ENCODE results near the gene FZD2. TPM values are rescaled to one million over a fixed set of nuclear protein-coding genes. Genes with fewer than 3 reads are reported as not detected.

Gene FZD2
- total RNA-seq, 1 donor, result 15.9 TPM

GRCh38 chr17:44523672-44523972, 33.7 kb upstream of the FZD2 start:
- no peaks in the 10 kb centered on the region for H3K79me2 ChIP-seq (ENCODE audit: insufficient read depth, low read length)
- H3K4me3 ChIP-seq (ENCODE audit: insufficient read depth, low read length), result no peak overlapping the region
- H3K4me1 ChIP-seq (ENCODE audit: insufficient read depth, low read length), result peaks cover 3% of the 10 kb centered on the region
- H3K36me3 ChIP-seq (ENCODE audit: insufficient read depth, low read length), result no peaks in the 10 kb centered on the region
- TF ChIP-seq CTCF (IDR thresholded peaks at IDR 0.05; ENCODE audit: extremely low read depth, low read depth, low read length), result no peak
- no peak for DNase-seq (ENCODE audit: insufficient read length, low spot score, missing footprints)
- peak overlapping the region; percentile 69 for H2AFZ ChIP-seq (ENCODE audit: low read length)
- peak overlapping the region; percentile 54 for H3K4me2 ChIP-seq (ENCODE audit: insufficient read depth, low read length)
- H3K27ac ChIP-seq (ENCODE audit: low read depth, low read length), result no peak overlapping the region
- no peaks in the 10 kb centered on the region for H3K27me3 ChIP-seq (ENCODE audit: insufficient read depth, low read length)
- H3K9me3 ChIP-seq (ENCODE audit: low read depth, low read length), result no peaks in the 10 kb centered on the region
- H4K20me1 ChIP-seq (ENCODE audit: insufficient read depth, low read length), result no peaks in the 10 kb centered on the region

GRCh38 chr17:44527102-44527501, 30.2 kb upstream of the FZD2 start:
- Histone ChIP-seq H4K20me1 (ENCODE audit: insufficient read depth, low read length) (no peaks in the 10 kb centered on the region), H3K4me2 (ENCODE audit: insufficient read depth, low read length) (no peak overlapping the region), H3K27ac (ENCODE audit: low read depth, low read length) (no peak overlapping the region), H3K4me3 (ENCODE audit: insufficient read depth, low read length) (no peak overlapping the region), H3K36me3 (ENCODE audit: insufficient read depth, low read length) (no peaks in the 10 kb centered on the region), H3K79me2 (ENCODE audit: insufficient read depth, low read length) (no peaks in the 10 kb centered on the region), H2AFZ (ENCODE audit: low read length) (no peak overlapping the region), H3K27me3 (ENCODE audit: insufficient read depth, low read length) (no peaks in the 10 kb centered on the region), H3K4me1 (ENCODE audit: insufficient read depth, low read length) (peaks cover 3% of the 10 kb centered on the region), H3K9me3 (ENCODE audit: low read depth, low read length) (no peaks in the 10 kb centered on the region)
- no peak for TF ChIP-seq CTCF (IDR thresholded peaks at IDR 0.05; ENCODE audit: extremely low read depth, low read depth, low read length)
- no peak for DNase-seq (ENCODE audit: insufficient read length, low spot score, missing footprints)

GRCh38 chr17:44527954-44528353, 29.3 kb upstream of the FZD2 start:
- no peaks in the 10 kb centered on the region for H4K20me1 ChIP-seq (ENCODE audit: insufficient read depth, low read length)
- H3K4me3 ChIP-seq (ENCODE audit: insufficient read depth, low read length), result no peak overlapping the region
- no peak overlapping the region for H3K27ac ChIP-seq (ENCODE audit: low read depth, low read length)
- no peaks in the 10 kb centered on the region for H3K36me3 ChIP-seq (ENCODE audit: insufficient read depth, low read length)
- H3K9me3 ChIP-seq (ENCODE audit: low read depth, low read length), result no peaks in the 10 kb centered on the region
- no peak for DNase-seq (ENCODE audit: insufficient read length, low spot score, missing footprints)
- H2AFZ ChIP-seq (ENCODE audit: low read length), result no peak overlapping the region
- no peaks in the 10 kb centered on the region for H3K79me2 ChIP-seq (ENCODE audit: insufficient read depth, low read length)
- H3K4me1 ChIP-seq (ENCODE audit: insufficient read depth, low read length), result peaks cover 3% of the 10 kb centered on the region
- H3K27me3 ChIP-seq (ENCODE audit: insufficient read depth, low read length), result no peaks in the 10 kb centered on the region
- TF ChIP-seq CTCF (IDR thresholded peaks at IDR 0.05; ENCODE audit: extremely low read depth, low read depth, low read length), result no peak
- H3K4me2 ChIP-seq (ENCODE audit: insufficient read depth, low read length), result no peak overlapping the region

GRCh38 chr17:44529864-44530263, 27.4 kb upstream of the FZD2 start:
- Histone ChIP-seq H3K4me2 (ENCODE audit: insufficient read depth, low read length) (no peak overlapping the region), H4K20me1 (ENCODE audit: insufficient read depth, low read length) (no peaks in the 10 kb centered on the region), H3K27me3 (ENCODE audit: insufficient read depth, low read length) (no peaks in the 10 kb centered on the region), H3K27ac (ENCODE audit: low read depth, low read length) (no peak overlapping the region), H3K36me3 (ENCODE audit: insufficient read depth, low read length) (no peaks in the 10 kb centered on the region), H3K79me2 (ENCODE audit: insufficient read depth, low read length) (no peaks in the 10 kb centered on the region), H3K4me3 (ENCODE audit: insufficient read depth, low read length) (no peak overlapping the region), H3K9me3 (ENCODE audit: low read depth, low read length) (no peaks in the 10 kb centered on the region), H2AFZ (ENCODE audit: low read length) (no peak overlapping the region), H3K4me1 (ENCODE audit: insufficient read depth, low read length) (peaks cover 7% of the 10 kb centered on the region)
- no peak for DNase-seq (ENCODE audit: insufficient read length, low spot score, missing footprints)
- TF ChIP-seq CTCF (IDR thresholded peaks at IDR 0.05; ENCODE audit: extremely low read depth, low read depth, low read length), result no peak
